ENCODE measurements around the gene PANK1. TPM values are rescaled to one million over a fixed set of nuclear protein-coding genes. Genes with fewer than 3 reads are reported as not detected.
"Not testable (repeated sequence)": the region's sequence is repeated elsewhere in the genome, so short reads cannot be mapped to it uniquely, and the experiment has no call there.

PANK1 gene
- total RNA-seq, 4 donors from 2014 or later: 6.3 to 9.6 (median 7.4) TPM

GRCh38 chr10:89625041-89625765, 19.8 kb downstream of the PANK1 start:
- Histone ChIP-seq H3K27me3 (no peaks in the 10 kb centered on the region), H3K4me1 (no peaks in the 10 kb centered on the region), H3K36me3 (no peaks in the 10 kb centered on the region), H3K27ac (no peak overlapping the region), H3K9me3 (peaks cover 0 to 10% (median 0%) of the 10 kb centered on the region in 4 donors), H3K4me3 (no peak overlapping the region)
- no peak for TF ChIP-seq CTCF (IDR thresholded peaks at IDR 0.05)
- TF ChIP-seq POLR2A (IDR thresholded peaks at IDR 0.05): no peak
- TF ChIP-seq EP300 (IDR thresholded peaks at IDR 0.05): no peak
- 73 to 82% methylated on average over 4 of the region's 4 CpGs for WGBS, 2 donors
- DNase-seq (ENCODE audit: low spot score in 2 of 2): no peak

DNA sequence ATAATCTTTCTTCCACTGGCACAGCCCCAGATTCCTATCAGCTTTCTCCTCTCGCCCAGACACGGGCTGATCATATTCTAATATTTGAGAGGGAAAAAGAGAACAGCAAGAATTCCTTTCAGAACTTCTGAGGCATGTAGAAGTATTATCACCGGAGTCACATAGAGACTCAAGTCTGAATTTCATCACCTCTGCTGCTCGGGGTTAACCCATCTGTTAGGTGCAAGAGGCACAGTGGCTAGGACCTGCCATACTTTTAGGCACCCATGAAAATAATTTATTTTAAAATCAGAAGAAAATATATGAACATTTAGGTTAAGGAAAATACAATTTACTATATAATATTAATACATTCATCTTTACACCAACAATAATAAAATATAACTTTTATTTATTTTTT, 21.0 kb downstream of the PANK1 start:
- Histone ChIP-seq H3K4me1 (no peaks in the 10 kb centered on the region), H3K4me3 (no peak overlapping the region), H3K36me3 (no peaks in the 10 kb centered on the region), H3K27ac (no peak overlapping the region), H3K27me3 (no peaks in the 10 kb centered on the region), H3K9me3 (peaks cover 0 to 11% (median 0%) of the 10 kb centered on the region in 4 donors)
- no peak for DNase-seq (ENCODE audit: low spot score in 2 of 2)
- WGBS, 2 donors: 91 to 94% methylated on average over 4 of the region's 4 CpGs
- TF ChIP-seq EP300 (IDR thresholded peaks at IDR 0.05) (no peak), CTCF (IDR thresholded peaks at IDR 0.05) (no peak), POLR2A (IDR thresholded peaks at IDR 0.05) (no peak)

- H3K27me3 ChIP-seq: no peaks in the 10 kb centered on the region
- H3K4me1 ChIP-seq: no peaks in the 10 kb centered on the region
- no peak for DNase-seq (ENCODE audit: low spot score in 2 of 2)
- H3K4me3 ChIP-seq: no peak overlapping the region
- no peak overlapping the region for H3K27ac ChIP-seq
- no peak for TF ChIP-seq CTCF (IDR thresholded peaks at IDR 0.05)
- TF ChIP-seq EP300 (IDR thresholded peaks at IDR 0.05): no peak
- TF ChIP-seq POLR2A (IDR thresholded peaks at IDR 0.05): no peak
- peaks cover 0 to 11% (median 0%) of the 10 kb centered on the region in 4 donors for H3K9me3 ChIP-seq
- no peaks in the 10 kb centered on the region for H3K36me3 ChIP-seq
Observed at GRCh38 chr10:89622151-89622550, 22.9 kb downstream of the PANK1 start.

DNA sequence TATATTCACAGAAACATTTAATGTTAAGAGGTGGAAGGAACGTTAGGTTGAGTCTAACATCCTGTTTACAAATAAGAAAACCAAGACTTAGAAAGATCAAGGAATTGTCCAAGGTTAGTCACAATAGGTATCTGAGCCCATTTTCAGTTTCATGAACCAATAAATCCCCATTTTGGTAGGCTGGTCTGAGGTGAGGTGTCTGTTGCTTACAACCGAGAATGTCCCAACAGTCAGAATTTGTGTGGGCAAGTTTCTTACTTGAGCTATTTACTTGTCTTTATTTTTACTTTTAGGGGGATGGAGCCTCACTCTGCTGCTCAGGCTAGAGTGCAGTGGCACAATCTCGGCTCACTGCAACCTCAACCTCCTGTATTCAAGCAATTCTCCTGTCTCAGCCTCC, 23.6 kb downstream of the PANK1 start:
- H3K27ac ChIP-seq: no peak overlapping the region
- WGBS, 2 donors: 87 to 93% methylated on average over 3 of the region's 3 CpGs
- H3K4me3 ChIP-seq: no peak overlapping the region

DNA sequence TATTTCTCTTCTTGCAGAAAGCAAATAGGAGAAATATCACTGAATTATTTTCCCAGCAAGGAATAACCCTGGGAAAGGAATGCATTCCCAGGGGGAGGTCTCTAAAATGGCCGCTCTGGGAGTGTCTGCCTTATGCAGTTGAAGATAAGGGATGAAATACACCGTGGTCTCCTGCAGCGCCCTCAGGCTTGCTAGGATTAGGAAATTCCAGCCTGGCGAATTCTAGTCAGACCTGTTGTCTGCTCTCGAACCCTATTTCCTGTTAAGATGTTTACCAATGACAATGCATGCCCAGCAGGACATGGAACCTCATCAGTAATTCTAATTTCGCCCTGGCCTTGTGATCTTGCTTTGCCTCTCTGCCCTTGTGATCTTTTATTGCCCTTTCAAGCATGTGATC, 24.7 kb downstream of the PANK1 start:
- not testable (repeated sequence) for H3K36me3 ChIP-seq; H3K27me3 ChIP-seq; H3K4me3 ChIP-seq; H3K27ac ChIP-seq; H3K4me1 ChIP-seq; DNase-seq (ENCODE audit: low spot score in 2 of 2)
- 84 to 85% methylated on average over 6 of the region's 6 CpGs for WGBS, 2 donors
- H3K9me3 ChIP-seq: peaks cover 0 to 11% (median 0%) of the 10 kb centered on the region in 4 donors

More for the DNA sequence above, 23.6 kb downstream of the PANK1 start:
- no peaks in the 10 kb centered on the region for H3K4me1 ChIP-seq
- DNase-seq (ENCODE audit: low spot score in 2 of 2): no peak
- H3K36me3 ChIP-seq: no peaks in the 10 kb centered on the region
- peaks cover 0 to 11% (median 0%) of the 10 kb centered on the region in 4 donors for H3K9me3 ChIP-seq
- no peak for TF ChIP-seq EP300 (IDR thresholded peaks at IDR 0.05)
- no peak for TF ChIP-seq POLR2A (IDR thresholded peaks at IDR 0.05)
- no peak for TF ChIP-seq CTCF (IDR thresholded peaks at IDR 0.05)
- H3K27me3 ChIP-seq: no peaks in the 10 kb centered on the region

Measured in tibial nerve (tissue), 4 donors.